Neural cell (in vitro differentiated cells): ENCODE results near the gene PTTG1IP. TPM values are rescaled to one million over a fixed set of nuclear protein-coding genes. Genes with fewer than 3 reads are reported as not detected.

Source experiments
- H2AFZ ChIP-seq: fragments of 200-600, 300-800 bp; sonication (generic), shearing (Covaris generic); 2 replicates; pipeline ENCODE4 v1.6.0; 2014; ENCODE audit warnings: low read depth, mild to moderate bottlenecking, antibody characterized with exemption, low read length, moderate library complexity
- H3F3A ChIP-seq: fragments of 200-600 bp; shearing (Covaris generic); 2 replicates; pipeline ENCODE4 v1.6.1; 2016; ENCODE audit warnings: mild to moderate bottlenecking, moderate library complexity, mixed read lengths, antibody characterized with exemption, low read length; ENCODE audit not compliant: insufficient read depth, poor library complexity, severe bottlenecking
- H3K27ac ChIP-seq: fragments of 200-600, 300-800 bp; sonication (generic), shearing (Covaris generic); 2 replicates; pipeline ENCODE4 v1.5.1; 2014; ENCODE audit warnings: mild to moderate bottlenecking, low read length, moderate library complexity
- H3K27me3 ChIP-seq: fragments of 300-800, 200-600 bp; sonication (generic), shearing (Covaris generic); 2 replicates; pipeline ENCODE4 v1.6.0; 2014; ENCODE audit warnings: mild to moderate bottlenecking, low read depth, low read length, moderate library complexity; ENCODE audit not compliant: insufficient read depth
- H3K36me3 ChIP-seq: fragments of 300-800, 200-600 bp; sonication (generic), shearing (Covaris generic); 2 replicates; pipeline ENCODE4 v1.5.1; 2014; ENCODE audit warnings: mild to moderate bottlenecking, antibody characterized with exemption, low read length, moderate library complexity; ENCODE audit not compliant: insufficient read depth
- H3K4me2 ChIP-seq: fragments of 300-800, 200-600 bp; sonication (generic), shearing (Covaris generic); 2 replicates; pipeline ENCODE4 v1.6.0; 2014; ENCODE audit warnings: mild to moderate bottlenecking, low read length
- H3K4me3 ChIP-seq: fragments of 300-800, 200-600 bp; sonication (generic), shearing (Covaris generic); 2 replicates; pipeline ENCODE4 v1.5.1; 2014; ENCODE audit warnings: mild to moderate bottlenecking, low read length, moderate library complexity
- H3K79me2 ChIP-seq: fragments of 200-600 bp; shearing (Covaris generic); replicated peaks from 2 replicates; pipeline ENCODE4 v1.6.0; 2014; ENCODE audit warnings: mild to moderate bottlenecking, low read length, moderate library complexity; ENCODE audit not compliant: insufficient read depth
- H3K9ac ChIP-seq: fragments of 300-800, 200-600 bp; sonication (generic), shearing (Covaris generic); 2 replicates; pipeline ENCODE4 v1.6.1; 2016; ENCODE audit warnings: mild to moderate bottlenecking, low read length, mixed read lengths
- H3K9me2 ChIP-seq: fragments of 200-600 bp; shearing (Covaris generic); 2 replicates; pipeline ENCODE4 v1.6.1; 2016; ENCODE audit warnings: mild to moderate bottlenecking, low read length, mixed read lengths; ENCODE audit not compliant: insufficient read depth
- H3K9me3 ChIP-seq: fragments of 200-600, 300-800 bp; sonication (generic), shearing (Covaris generic); 2 replicates; pipeline ENCODE4 v1.6.1; 2016; ENCODE audit warnings: mild to moderate bottlenecking, mixed run types, low read length, moderate library complexity, mixed read lengths
- H4K20me1 ChIP-seq: fragments of 200-600 bp; shearing (Covaris generic); 2 replicates; pipeline ENCODE4 v1.6.1; 2016; ENCODE audit warnings: mild to moderate bottlenecking, mixed run types; ENCODE audit not compliant: insufficient read depth
- CTCF ChIP-seq: fragments of 450-650 bp; IDR thresholded peaks from 2 replicates; pipeline ENCODE4 v1.5.1; 2014; ENCODE audit warnings: antibody characterized with exemption, mild to moderate bottlenecking, moderate library complexity; ENCODE audit not compliant: poor library complexity, severe bottlenecking
- EP300 ChIP-seq: fragments of 450-650 bp; conservative IDR thresholded peaks from 2 replicates; pipeline ENCODE4 v1.6.1; 2014; ENCODE audit warnings: antibody characterized with exemption, mild to moderate bottlenecking, moderate library complexity; ENCODE audit not compliant: poor library complexity, severe bottlenecking
- EZH2 ChIP-seq: fragments of 200-600, 300-800 bp; shearing (Covaris generic), sonication (generic); IDR thresholded peaks from 2 replicates; pipeline ENCODE4 v1.6.1; 2014; ENCODE audit warnings: antibody characterized with exemption, low read length, borderline replicate concordance, mild to moderate bottlenecking; ENCODE audit not compliant: insufficient read depth, poor library complexity, severe bottlenecking
- MXI1 ChIP-seq: fragments of 450-650 bp; conservative IDR thresholded peaks from 2 replicates; pipeline ENCODE4 v1.6.1; 2014; ENCODE audit warnings: antibody characterized with exemption, mild to moderate bottlenecking; ENCODE audit not compliant: poor library complexity, severe bottlenecking
- POLR2AphosphoS5 ChIP-seq: IDR thresholded peaks from 2 replicates; pipeline ENCODE4 v1.6.1; 2012
- RAD21 ChIP-seq: fragments of 450-650 bp; conservative IDR thresholded peaks from 2 replicates; pipeline ENCODE4 v1.6.1; 2014; ENCODE audit warnings: antibody characterized with exemption, mild to moderate bottlenecking, moderate library complexity
- REST ChIP-seq: IDR thresholded peaks from 2 replicates; pipeline ENCODE4 v1.6.1; 2012; ENCODE audit warnings: borderline replicate concordance
- SMC3 ChIP-seq: fragments of 450-650 bp; conservative IDR thresholded peaks from 2 replicates; pipeline ENCODE4 v1.6.1; 2014; ENCODE audit warnings: antibody characterized with exemption, mild to moderate bottlenecking, moderate library complexity; ENCODE audit not compliant: poor library complexity
- TAF1 ChIP-seq: IDR thresholded peaks from 2 replicates; pipeline ENCODE4 v1.6.1; 2012; ENCODE audit warnings: low read depth
- polyA plus RNA-seq: library from polyadenylated mRNA; depleted of rRNA; stranded (reverse); fragments of >200 nt; gene quantifications from 2 replicates; pipeline ENCODE4 v1.2.3, GENCODE V29; 2014

PTTG1IP gene
- polyA plus RNA-seq, 1 donor from 2014 or later, result 152 TPM

GRCh38 chr21:44876849-44877575, 3.5 kb upstream of the PTTG1IP start (continued):
- TF ChIP-seq CTCF, result no peak
- no peak for TF ChIP-seq SMC3
- no peak for TF ChIP-seq TAF1

GRCh38 chr21:44875316-44875700, 1.8 kb upstream of the PTTG1IP start:
- H3K79me2 ChIP-seq, result peaks cover 28% of the 10 kb centered on the region
- no peaks in the 10 kb centered on the region for H3K9me3 ChIP-seq
- H3K27me3 ChIP-seq, result peaks cover 28% of the 10 kb centered on the region
- H4K20me1 ChIP-seq, result peaks cover 22% of the 10 kb centered on the region
- H3K9ac ChIP-seq, result no peak overlapping the region
- no peaks in the 10 kb centered on the region for H3K9me2 ChIP-seq
- no peak overlapping the region for H3K4me2 ChIP-seq
- H3K4me3 ChIP-seq, result no peak overlapping the region
- H2AFZ ChIP-seq, result no peak overlapping the region
- no peak for TF ChIP-seq POLR2AphosphoS5
- no peak for TF ChIP-seq REST
- no peak for TF ChIP-seq SMC3
- no peak for TF ChIP-seq MXI1
- no peak for TF ChIP-seq CTCF
- TF ChIP-seq EP300, result no peak
- TF ChIP-seq TAF1, result no peak
- TF ChIP-seq EZH2, result no peak
- no peak for TF ChIP-seq RAD21
- H3F3A ChIP-seq, result peaks cover 6% of the 10 kb centered on the region
- no peak overlapping the region for H3K27ac ChIP-seq
- H3K36me3 ChIP-seq, result no peaks in the 10 kb centered on the region
